Measurements from ENCODE around the gene SLC5A2.
A peak's percentile ranks its signal among the peaks of the same experiment; 100 is the strongest.
"Not testable (repeated sequence)": the region's sequence is repeated elsewhere in the genome, so short reads cannot be mapped to it uniquely, and the experiment has no call there.

SLC5A2 gene

DNA sequence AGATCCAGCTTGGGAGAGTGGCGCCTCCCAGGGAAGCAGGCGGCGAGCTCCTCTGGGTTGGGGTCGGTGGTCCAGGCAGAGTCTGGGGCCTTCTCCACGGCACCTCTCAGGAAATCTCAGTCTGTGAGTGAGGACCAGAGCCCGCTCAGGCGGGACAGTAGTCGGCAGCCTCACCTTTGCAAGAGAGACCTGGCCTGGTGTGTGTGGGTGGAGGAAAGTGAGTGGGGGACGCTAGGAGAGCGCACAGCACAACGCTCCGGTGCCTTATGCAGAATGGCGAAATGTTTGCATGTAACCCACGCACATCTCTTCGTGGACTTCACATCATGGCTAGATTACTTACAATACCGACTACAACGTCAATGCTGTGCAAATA lies 47.0 kb downstream of the SLC5A2 start:
- no peak for DNase-seq

DNA sequence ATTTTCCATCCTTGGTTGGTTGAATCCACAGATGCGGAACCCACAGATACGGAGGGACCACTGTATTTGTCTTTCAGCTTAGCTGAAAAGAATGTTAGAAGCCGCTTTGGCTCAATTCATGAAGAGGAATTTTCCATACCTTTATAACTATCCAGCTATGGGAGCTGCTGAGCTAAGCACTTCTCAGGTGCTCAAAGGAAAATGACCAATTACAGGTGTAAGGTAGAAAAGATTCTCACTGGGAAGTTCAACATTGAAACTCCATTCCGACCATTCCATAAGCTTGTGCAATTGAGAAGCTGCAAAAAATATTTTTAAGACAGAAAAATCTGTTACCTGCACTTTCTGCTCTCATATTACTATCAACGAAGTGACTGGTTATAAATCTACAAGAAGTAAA lies 47.5 kb downstream of the SLC5A2 start:
- DNase-seq, result no peak

DNA sequence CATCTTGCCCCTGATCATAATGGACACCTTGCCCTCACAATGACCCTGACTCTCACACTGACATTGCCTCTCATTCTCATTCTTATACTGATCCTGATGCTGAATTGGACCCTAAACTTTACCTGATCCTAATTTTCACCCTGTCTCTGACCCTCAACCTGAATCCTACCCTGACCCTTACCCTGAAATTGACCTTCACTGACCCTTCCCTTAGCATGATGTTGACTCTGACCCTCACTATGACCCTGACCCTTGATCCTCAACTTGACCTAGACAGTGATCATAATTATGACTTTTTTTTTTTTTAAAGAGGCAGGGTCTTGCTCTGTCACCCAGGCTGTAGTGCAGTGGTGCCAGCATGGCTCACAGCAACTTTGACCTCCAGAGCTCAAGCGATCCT lies 48.2 kb downstream of the SLC5A2 start:
- DNase-seq, result no peak

DNA sequence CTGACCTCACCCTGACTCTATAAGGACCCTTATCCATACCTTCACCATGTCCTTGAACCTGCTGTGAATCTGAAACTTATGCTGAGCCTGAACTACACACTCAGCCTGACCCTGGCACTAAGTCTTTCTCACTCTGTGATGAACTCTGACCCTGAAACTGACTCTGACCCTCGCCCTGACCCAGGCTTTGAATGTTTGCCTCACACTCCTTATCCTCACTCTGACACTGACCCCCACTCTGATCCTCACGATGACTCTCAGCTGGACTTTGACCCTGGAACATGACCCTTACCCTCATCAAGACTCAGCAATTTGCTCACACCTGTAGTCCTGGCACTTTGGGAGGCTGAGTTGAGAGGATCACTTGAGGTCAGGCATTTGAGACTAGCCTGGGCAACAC lies 49.2 kb downstream of the SLC5A2 start:
- no peak for DNase-seq

DNA sequence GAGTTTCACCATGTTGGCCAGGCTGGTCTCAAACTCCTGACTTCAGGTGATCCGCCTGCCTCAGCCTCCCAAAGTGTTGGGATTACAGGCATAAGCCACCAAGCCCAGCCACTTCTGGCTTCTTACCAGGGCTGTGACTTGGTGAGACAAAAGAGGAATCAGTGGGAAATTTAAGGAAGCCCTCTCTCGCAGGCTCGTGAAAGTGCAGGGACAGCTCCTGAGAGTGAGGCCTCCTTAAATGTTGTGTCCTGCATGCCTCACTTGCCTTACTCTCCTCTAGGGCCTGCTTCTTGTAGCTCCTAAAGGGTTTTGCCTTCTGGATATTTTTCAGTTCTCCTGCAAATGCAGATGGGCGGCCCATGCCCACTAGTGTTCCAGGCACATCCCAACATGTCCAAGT lies 50.0 kb downstream of the SLC5A2 start:
- DNase-seq, result no peak

DNA sequence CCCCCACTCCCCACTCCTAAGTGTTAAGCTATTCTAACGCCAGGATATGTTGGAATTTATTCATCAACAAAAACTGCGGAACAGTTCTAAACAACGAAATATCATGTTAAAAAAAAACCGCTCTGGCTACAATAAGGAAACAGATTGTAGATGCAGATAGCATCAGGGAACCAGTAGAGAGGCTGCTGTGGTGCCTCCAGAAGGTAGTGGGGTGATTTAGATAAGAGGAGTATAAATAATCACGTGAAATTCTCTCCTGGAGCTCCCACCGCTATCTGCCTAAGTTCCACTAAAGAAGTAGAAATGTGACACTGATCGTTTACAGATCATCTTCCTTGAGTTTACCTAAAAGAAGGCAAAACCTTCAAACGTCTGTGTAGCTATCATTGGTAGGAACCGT lies 52.8 kb downstream of the SLC5A2 start:
- no peak for DNase-seq

DNA sequence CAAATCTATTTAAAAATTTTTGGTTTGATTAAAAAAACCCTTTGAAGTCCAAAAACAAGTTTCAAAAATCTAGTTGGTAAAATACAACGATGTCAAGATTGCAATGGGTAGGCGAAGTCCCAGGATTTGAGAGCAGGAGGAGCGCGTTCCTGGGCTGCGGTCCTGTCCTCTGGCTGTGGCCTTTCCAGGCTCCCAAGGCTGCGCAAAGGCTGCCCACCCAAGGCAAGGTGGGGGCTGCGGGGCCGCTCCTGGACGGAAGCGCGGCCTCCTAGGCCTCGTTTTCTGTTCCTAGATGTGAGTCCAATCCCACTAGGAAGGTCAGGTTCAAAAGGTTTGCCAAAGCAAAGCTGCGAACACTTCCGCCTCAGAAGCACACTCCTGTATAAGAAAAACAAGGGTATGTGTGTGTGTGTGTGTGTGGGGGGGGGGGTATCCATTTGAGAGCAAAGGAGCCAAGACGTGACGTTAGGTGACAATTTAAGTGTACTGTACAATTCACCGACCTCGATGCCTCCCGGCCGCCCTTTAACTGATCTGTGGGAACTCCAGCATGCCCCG lies 54.0 kb downstream of the SLC5A2 start:
- DNase-seq, result no peak

DNA sequence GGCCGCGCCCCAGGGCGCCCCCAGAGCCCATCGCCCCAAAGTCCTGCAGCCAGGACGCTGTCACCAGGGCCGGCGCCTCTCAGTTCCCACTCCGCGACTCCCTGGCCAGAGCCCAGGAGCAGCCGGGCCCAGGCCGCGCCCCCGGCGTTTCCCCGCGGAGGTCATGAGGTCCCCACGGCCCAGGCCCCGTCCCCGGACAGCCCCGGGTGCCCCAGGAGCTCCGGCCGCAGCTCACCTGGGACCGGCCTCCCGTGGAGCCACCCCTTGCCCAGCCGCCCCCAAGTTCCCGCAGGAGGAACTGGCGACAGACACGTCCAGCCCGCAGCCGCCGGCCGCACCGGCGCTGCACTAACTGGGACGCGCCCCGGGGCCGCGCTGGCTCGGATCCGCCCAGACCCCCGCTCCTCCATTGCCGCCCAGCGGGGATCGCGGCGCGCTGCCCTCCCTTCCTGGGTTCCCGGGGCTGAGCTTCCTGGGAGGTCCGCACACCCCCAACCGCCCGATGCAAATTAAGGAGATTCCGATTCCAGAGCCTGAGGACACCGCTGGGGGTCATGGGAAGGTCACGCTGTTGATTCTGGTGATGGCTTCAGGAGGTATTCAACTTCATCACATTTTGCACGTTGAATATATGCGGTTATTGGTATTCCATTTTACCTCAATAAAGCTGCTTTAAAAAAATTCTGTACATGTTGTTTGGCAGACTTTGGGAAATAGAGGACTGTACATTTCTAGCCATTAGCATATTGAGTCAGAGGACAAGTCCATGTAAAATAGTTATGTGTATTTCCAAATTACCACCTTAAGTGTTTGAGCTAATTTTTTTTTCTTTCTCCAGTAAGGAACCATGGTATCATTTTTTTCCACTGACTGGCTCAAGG lies 54.7 kb downstream of the SLC5A2 start:
- DNase-seq, result peak; percentile 61

DNA sequence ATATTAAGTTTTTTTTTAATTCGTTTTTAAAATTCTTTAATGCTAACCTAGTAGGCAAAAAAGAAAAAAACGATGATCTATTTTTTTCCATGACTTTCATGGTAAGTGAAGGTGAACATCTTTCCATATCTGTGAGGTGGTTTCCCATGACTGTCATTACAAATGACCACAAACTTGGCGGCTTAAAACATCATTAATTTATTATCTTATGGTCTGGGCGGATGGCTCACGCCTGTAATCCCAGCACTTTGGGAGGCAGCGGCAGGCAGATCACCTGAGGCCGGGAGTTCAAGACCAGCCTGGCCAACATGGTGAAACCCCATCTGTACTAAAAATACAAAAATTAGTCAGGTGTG lies 55.3 kb downstream of the SLC5A2 start:
- DNase-seq, result not testable (repeated sequence)

DNA sequence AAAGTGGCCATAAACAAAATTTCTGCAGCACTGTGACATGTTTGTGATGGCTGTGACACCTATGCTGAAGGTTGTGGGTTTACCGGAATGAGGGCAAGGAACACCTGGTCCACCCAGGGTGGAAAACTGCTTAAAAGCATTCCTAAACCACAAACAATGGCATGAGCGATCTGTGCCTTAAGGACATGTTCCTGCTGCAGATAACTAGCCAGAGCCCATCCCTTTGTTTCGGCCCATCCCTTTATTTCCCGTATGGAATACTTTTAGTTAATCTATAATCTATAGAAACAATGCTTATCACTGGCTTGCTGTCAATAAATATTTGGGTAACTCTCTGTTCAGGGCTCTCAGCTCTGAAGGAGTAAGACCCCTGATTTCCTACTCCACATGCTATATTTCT lies 56.8 kb downstream of the SLC5A2 start:
- DNase-seq, result not testable (repeated sequence)

Data from right kidney (tissue), 1 donor.